ENCODE measurements around the gene ZFPM1. TPM values are rescaled to one million over a fixed set of nuclear protein-coding genes. Genes with fewer than 3 reads are reported as not detected.
"Not testable (repeated sequence)": the region's sequence is repeated elsewhere in the genome, so short reads cannot be mapped to it uniquely, and the experiment has no call there.

The ZFPM1 gene
- total RNA-seq, 1 experiment from 2014 or later = 1.2 TPM

- no peak for DNase-seq (ENCODE audit: low spot score)
- in situ Hi-C loops (cut with HindIII; ENCODE audit: low sequenced_read_pairs) = no loop called here
These were observed 5.7 kb downstream of the ZFPM1 start for GRCh38 chr16:88458773-88459235.

GRCh38 chr16:88459366-88460073 is 6.4 kb downstream of the ZFPM1 start:
- DNase-seq (ENCODE audit: low spot score) = no peak
- in situ Hi-C loops (cut with HindIII; ENCODE audit: low sequenced_read_pairs) = no loop called here

GRCh38 chr16:88460496-88461330 is 7.6 kb downstream of the ZFPM1 start:
- in situ Hi-C loops (cut with HindIII; ENCODE audit: low sequenced_read_pairs) = no loop called here
- DNase-seq (ENCODE audit: low spot score) = no peak

- in situ Hi-C loops (cut with HindIII; ENCODE audit: low sequenced_read_pairs) = no loop called here
- DNase-seq (ENCODE audit: low spot score) = no peak
These were observed 8.5 kb downstream of the ZFPM1 start for GRCh38 chr16:88461331-88462269.

GRCh38 chr16:88462396-88462795 is 9.3 kb downstream of the ZFPM1 start:
- DNase-seq (ENCODE audit: low spot score) = no peak
- in situ Hi-C loops (cut with HindIII; ENCODE audit: low sequenced_read_pairs) = no loop called here

GRCh38 chr16:88463411-88463810 is 10.3 kb downstream of the ZFPM1 start:
- in situ Hi-C loops (cut with HindIII; ENCODE audit: low sequenced_read_pairs) = no loop called here
- no peak for DNase-seq (ENCODE audit: low spot score)

GRCh38 chr16:88464447-88465318 is 11.6 kb downstream of the ZFPM1 start:
- in situ Hi-C loops (cut with HindIII; ENCODE audit: low sequenced_read_pairs) = no loop called here
- no peak for DNase-seq (ENCODE audit: low spot score)

GRCh38 chr16:88465387-88465983 is 12.4 kb downstream of the ZFPM1 start:
- in situ Hi-C loops (cut with HindIII; ENCODE audit: low sequenced_read_pairs) = no loop called here
- no peak for DNase-seq (ENCODE audit: low spot score)

- DNase-seq (ENCODE audit: low spot score) = no peak
- in situ Hi-C loops (cut with HindIII; ENCODE audit: low sequenced_read_pairs) = no loop called here
These were observed 13.2 kb downstream of the ZFPM1 start for GRCh38 chr16:88466175-88466862.

GRCh38 chr16:88466949-88467348 is 13.9 kb downstream of the ZFPM1 start:
- in situ Hi-C loops (cut with HindIII; ENCODE audit: low sequenced_read_pairs) = no loop called here
- DNase-seq (ENCODE audit: low spot score) = no peak

- no peak for DNase-seq (ENCODE audit: low spot score)
- in situ Hi-C loops (cut with HindIII; ENCODE audit: low sequenced_read_pairs) = no loop called here
These were observed 14.5 kb downstream of the ZFPM1 start for GRCh38 chr16:88467541-88467944.

- peak; percentile 35 for DNase-seq (ENCODE audit: low spot score)
- in situ Hi-C loops (cut with HindIII; ENCODE audit: low sequenced_read_pairs) = no loop called here
These were observed 15.4 kb downstream of the ZFPM1 start for GRCh38 chr16:88468275-88469129.

GRCh38 chr16:88469615-88470395 is 16.7 kb downstream of the ZFPM1 start:
- DNase-seq (ENCODE audit: low spot score) = no peak
- in situ Hi-C loops (cut with HindIII; ENCODE audit: low sequenced_read_pairs) = no loop called here

- DNase-seq (ENCODE audit: low spot score); in situ Hi-C loops (cut with HindIII; ENCODE audit: low sequenced_read_pairs): not testable (repeated sequence)
These were observed 17.3 kb downstream of the ZFPM1 start for GRCh38 chr16:88470396-88470680.

- DNase-seq (ENCODE audit: low spot score); in situ Hi-C loops (cut with HindIII; ENCODE audit: low sequenced_read_pairs): not testable (repeated sequence)
These were observed 17.6 kb downstream of the ZFPM1 start for GRCh38 chr16:88470696-88471095.

GRCh38 chr16:88471115-88471514 is 18.0 kb downstream of the ZFPM1 start:
- in situ Hi-C loops (cut with HindIII; ENCODE audit: low sequenced_read_pairs) = no loop called here
- DNase-seq (ENCODE audit: low spot score) = no peak
